ENCODE measurements around the gene NLRP9.
A peak's percentile ranks its signal among the peaks of the same experiment; 100 is the strongest.

Gene NLRP9

DNA sequence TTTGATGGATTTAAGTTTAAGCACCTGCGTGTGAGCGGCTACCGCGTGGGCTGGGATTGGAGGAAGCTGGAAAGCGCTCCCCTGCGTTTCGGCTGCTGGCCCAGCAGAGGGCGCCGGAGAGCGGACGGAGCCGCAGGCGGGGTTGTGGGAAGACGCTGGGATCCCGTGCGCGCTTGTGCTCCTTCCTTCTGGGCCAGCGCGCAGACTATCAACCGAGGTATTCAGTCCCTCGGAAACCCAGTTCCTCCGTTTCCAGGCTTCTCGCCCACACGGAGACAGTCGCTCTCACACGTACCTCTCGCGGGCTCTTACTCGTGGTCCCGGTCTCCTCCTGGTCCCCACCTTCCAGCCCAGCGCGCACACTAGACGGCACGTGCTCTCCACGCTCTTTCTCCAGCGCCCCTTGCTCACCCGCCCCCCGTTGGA lies 34.4 kb downstream of the NLRP9 start:
- DNase-seq (ENCODE audit: low spot score): no peak

DNA sequence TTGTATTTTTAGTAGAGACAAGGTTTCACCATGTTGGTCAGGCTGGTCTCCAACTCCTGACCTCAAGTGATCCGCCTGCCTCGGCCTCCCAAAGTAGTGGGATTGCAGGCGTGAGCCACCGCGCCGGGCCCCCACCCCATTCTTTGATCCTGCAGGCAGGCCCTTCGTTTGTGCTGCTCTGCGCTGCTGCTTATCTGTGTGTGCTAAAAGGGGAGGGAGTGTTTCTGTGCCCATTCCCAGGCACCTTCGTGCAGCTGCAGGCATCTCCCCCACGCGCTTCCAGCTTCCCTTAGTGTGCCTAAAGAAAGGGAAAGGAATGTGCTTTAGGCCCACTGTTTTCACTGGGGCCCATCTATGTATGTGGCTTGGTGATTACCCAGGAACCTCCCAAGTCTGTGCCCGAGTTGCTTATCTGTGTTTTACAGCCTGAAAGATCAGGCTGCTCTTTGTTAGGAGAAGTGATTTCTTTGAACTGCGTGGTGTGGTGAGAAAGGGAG lies 36.0 kb downstream of the NLRP9 start:
- DNase-seq (ENCODE audit: low spot score): no peak

DNA sequence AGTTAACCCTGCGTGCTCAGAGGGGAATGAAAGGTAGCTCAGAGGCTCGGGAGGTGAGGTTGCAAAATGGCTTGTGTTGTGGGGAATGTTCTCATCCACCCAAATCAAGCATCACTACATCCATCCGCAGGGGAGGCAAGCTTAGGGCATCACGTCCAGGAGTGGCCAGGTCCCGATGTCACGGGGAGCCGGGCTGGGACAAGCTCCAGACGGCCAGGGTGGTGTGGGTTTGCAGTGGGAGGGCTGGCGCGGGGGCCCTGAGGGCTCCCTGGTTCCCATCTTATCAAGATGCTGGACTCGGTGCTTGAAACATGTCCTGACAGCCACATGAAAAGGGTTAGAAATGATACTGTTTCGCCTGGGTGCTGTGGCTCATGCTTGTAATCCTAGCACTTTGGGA lies 37.4 kb downstream of the NLRP9 start:
- peak; percentile 36 for DNase-seq (ENCODE audit: low spot score)

DNA sequence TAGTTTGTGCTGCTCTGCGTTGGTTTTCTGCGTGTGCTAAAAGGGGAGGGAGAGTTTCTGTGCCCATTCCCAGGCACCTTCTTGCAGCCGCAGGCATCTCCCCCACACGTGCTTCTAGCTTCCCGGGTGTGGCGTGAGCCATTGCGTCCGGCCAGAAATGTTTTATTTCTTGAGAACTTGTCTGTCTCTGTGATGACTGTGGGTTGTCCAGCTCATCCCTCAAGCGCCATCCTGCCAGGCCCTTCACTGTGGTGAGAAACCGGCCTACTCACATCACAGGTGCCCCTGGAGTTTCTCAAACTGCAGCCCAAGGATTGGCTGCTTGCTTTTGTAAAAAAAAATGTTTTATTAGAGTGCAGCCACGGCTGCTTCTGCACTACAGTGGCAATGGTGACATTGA lies 39.0 kb downstream of the NLRP9 start:
- DNase-seq (ENCODE audit: low spot score): peak; percentile 3

DNA sequence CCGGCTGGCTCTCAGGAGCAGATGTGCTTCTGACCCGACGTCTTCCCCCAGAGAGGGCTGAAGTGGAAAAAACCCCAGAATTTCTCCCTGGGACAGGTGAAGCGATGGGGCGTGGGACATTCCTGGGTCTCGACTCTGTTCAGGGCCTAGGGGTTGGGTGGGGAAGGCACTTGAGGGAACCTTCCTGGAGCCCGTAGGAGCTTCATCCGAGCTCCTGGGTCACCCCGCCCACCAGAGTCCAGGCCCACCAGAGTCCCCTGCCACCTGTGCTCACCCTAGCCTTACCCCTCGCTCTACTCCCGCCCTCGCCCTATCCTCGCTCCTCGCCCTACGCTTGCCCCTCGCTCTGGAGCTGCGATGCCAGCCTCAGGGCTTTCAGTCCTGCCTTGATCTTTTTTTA lies 39.9 kb downstream of the NLRP9 start:
- peak; percentile 42 for DNase-seq (ENCODE audit: low spot score)

DNA sequence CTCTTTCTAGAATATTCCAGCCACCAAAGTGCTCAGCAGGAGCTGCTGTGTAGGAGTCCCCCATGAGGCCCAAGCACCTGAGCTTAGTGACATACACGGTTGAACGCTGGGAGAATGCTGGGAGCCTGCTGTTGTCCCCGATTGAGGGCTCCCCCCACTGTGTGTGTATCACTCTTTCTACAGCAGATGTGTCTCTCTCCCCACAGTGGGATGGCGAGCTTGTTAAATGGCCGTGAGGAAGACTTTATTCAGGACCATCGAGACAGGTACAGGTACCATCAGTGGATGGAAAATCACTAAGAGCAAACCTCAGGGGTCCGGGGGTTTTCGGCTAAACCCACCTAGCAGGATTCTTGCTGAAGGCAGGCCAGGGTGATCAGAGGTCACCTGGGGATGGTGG lies 40.5 kb downstream of the NLRP9 start:
- DNase-seq (ENCODE audit: low spot score): no peak

DNA sequence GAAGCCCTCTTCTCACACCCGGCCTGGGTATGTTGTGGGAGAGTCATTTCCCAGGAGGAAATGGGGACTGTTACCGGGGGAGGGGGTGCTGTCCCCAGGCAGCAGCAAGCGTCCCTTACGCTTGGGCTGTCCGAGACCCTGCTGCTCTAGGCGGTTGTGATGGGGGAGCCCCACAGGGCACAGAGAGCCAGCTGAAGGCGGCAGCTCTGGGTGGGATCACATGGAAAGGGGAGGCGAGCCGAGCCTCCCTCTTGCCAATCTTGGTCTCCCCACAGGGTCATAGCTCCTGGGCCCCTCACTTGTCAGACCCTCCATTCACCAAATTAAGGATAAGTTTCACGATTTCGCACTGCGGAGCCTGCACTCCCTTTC lies 41.1 kb downstream of the NLRP9 start:
- DNase-seq (ENCODE audit: low spot score): peak; percentile 56

DNA sequence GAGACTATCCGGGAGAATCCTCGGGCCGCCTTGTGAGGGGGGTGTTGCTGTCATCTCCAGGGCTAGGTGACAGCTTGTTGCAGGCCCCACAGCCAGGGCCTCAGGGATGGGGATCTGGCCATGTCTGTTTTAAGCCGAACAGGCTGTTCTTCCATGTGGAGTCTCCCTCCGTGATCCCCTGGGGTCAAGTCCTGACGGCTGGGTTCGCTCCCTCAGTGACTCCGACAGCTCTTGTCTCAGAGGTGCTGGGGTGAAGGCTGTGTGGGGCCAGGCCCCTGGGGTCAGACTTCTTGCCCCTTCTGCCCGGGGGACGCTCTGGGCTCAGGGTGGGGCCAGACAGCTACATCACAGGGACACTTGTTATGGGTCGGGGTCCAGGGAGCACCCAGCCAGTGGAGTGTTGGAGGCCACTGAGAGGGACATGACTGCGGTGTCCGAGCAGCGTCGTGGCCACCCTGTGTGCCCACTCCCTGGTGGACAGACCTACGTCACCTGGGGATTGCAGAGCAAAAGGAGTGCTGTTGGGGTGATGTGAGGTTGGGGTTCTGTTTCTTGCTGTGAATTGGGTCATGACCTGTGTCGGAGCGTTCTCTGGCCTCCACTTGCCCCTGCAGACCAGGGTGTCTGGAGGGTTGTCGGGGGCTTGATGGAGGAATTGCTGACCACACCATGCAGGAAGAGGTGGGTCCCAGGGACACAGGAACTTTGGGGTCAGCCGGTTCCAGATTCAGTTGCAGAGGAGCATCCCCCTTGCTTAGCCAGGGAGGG lies 41.7 kb downstream of the NLRP9 start:
- DNase-seq (ENCODE audit: low spot score): peak; percentile 58

DNA sequence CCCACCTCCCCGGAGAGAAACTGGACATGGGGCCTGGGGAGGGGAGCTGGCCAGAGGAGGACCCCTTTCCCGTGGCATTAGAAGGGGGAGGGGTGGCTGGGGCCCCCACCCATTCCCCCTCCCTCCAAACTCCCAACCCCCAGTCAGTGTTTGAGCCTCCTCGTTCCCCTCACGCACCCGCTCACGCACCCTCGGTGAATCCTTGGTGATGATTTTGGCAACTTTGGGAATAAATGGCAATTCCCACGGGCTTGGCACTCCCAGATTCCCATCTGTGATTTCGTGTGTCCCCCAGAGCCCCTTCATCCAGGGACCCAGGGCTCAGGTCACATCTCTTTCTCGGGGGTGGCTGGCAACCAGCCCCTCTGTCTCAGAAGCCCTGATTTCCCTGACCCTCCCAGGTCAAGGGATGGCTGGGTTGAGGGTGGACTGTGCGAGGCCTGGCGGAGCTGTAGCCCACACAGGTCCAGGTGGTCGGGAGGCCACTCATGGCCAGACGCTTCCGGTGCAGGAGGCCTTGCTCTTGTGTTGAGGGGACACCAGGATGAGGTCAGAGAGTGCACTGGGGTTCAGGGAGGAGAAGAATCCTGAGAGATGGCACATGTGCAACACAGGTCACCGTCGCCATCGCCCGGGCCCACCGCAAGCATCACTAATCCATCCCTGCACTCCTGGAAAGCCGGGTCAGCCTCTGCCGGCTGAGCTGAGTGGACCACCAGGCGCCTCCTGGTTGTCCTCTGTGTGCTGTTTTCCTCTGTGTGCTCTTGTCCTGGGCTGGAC lies 42.5 kb downstream of the NLRP9 start:
- DNase-seq (ENCODE audit: low spot score): peak; percentile 42

DNA sequence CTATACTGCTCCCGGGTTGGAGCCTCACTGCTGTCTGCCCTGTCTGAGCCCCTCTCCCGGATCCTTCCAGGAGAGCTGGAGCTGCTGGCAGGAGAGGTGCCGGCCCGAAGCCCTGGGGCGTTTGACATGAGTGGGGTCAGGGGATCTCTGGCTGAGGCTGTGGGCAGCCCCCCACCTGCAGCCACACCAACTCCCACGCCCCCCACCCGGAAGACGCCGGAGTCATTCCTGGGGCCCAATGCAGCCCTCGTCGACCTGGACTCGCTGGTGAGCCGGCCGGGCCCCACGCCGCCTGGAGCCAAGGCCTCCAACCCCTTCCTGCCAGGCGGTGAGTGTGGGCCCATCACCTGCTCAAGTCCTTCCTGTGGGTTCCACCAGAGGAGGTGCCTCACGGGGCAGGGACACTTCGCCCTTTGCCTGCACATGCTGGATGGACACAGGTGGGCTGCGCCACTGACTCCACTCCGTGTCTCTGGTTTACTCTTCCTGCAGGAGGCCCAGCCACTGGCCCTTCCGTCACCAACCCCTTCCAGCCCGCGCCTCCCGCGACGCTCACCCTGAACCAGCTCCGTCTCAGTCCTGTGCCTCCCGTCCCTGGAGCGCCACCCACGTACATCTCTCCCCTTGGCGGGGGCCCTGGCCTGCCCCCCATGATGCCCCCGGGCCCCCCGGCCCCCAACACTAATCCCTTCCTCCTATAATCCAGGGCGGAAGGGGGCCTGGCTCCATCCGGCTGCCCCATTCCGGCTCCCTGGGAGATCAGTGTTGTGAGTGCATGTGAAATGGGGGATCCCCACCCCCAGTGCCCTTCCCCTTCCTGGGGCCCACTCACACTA lies 43.3 kb downstream of the NLRP9 start:
- no peak for DNase-seq (ENCODE audit: low spot score)

DNA sequence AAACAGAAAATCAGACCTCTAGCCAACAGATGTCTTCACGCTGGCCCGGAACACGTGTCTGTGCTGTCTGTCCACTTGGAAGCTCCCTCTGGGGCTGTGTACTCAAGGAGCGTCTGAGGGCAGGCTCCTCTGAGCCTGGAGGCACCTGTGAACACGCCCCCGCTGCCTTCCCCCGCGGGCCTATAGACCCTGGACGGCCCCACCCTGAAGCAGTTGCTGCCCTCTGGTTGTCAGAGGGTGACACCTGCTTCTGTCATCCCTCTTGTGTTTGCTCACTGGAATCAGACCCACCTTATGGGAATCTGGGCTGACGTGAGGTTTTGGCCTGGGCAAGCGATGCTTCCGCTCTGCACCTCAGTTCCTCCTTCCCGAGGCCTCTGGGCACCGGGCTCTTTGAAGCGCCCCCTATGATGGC lies 44.0 kb downstream of the NLRP9 start:
- DNase-seq (ENCODE audit: low spot score): no peak

DNA sequence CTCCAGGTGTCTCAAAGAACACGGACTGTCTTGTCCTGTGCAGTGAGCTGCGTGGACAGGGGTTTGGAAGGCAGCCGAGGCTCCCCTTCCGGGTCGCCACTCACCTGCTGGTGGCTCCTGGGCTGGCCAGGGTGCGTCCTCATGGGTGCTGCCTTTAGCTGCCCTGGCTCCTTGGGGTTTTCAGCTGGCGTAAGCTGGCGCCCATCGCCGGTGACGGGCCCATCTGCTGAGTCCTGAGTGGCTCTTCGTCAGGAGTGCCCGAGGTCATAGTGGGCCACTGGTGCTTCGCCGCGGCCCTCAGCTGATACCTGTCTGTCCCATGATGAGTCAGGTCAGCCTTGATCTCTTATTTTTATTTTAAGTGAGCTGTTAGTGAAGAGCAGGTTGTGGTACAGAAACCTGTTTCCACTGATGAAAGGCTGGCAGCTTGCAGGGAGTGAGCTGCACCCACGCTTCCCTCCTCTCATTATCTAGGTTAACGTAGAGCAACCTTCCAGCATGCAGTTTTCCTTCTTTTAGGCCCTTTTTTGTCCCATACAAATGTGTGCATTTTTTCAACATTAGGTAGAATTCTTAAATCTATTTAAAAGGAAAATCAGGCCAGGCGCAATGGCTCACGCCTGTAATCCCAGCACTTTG lies 44.7 kb downstream of the NLRP9 start:
- no peak for DNase-seq (ENCODE audit: low spot score)

DNA sequence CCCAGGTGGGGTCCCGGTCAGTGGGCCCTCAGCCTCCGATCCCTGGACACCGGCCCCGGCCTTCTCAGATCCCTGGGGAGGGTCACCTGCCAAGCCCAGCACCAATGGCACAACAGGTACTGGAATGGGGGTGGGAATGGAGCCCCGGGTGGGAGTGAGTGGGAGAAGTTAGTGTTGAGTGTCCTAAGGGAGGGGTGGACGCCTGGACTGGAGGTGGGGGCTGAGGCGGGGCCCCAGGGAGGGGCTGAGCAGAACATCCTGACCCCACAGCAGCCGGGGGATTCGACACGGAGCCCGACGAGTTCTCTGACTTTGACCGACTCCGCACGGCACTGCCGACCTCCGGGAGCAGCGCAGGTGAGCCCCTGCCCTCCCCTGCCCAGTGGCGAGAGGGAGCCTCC lies 45.5 kb downstream of the NLRP9 start:
- DNase-seq (ENCODE audit: low spot score): no peak

DNA sequence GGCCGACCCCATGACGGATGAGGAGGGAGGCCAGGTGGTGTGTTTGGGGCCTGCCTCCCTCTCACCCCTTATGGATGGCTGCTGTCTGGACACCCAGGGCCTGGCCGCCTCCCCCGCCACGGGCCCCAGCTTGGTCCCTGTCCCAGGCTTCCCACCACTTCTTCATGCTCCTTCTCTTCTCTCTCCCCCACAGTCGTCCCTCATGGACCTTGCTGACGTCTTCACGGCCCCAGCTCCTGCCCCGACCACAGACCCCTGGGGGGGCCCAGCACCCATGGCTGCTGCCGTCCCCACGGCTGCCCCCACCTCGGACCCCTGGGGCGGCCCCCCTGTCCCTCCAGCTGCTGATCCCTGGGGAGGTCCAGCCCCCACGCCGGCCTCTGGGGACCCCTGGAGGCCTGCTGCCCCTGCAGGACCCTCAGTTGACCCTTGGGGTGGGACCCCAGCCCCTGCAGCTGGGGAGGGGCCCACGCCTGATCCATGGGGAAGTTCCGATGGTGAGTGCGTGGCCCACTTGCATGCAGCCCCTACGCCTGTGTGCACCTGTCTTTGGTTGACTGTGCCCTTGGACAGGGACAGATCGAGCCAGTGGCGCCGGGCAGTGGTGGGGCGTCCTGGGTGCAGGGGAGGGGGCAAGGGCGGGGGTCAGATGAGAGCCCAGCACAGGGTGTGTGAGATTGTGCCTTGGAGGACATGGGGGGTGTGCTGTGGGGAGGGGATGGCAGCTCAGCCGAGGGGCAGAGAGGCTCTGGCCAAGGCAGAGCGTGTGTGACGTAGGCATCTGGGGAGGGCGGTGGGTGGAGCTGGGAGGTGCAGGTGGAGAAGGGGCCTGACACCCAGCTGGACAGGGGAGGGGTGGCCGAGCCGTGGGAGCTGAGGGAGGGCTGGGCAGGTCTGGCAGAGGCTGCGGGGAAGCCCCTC lies 46.4 kb downstream of the NLRP9 start:
- DNase-seq (ENCODE audit: low spot score): no peak

DNA sequence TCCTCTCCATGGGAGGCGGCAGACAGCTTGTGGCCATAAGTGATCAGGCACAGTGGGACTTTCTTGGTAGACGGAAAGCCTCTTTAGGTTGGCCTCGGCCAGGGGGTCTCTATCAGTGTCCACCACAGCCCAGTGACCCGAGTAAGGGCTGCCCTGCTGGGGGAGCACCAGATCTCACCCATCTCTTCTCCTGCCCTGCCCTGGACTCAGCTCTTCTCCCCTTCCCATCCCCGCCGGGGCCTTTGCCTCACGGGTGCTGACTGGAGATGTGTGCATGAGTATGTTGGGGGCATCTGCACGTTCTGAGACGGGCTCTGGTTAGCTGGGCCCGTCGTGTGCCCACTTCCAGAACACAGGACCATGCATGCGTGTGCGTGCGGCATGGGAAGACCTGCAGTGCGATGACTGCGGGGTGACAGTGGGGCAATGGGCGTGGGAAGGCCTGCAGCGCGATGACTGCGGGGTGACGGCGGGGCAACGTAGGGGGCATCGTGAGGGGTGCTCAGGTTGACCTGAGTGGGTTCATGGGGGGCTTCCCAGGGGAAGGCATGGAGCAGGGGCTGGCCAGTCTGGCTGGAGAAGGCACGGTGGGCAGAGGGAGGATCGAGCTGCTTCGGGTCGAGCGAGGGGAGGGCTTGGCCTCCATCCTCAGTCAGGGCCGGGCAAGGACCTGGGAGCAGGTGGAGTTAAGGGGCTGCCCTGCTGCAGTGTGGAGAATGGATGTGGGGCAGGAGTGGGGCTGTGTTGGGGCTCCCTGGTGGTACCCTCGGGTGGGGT lies 47.2 kb downstream of the NLRP9 start:
- no peak for DNase-seq (ENCODE audit: low spot score)

DNA sequence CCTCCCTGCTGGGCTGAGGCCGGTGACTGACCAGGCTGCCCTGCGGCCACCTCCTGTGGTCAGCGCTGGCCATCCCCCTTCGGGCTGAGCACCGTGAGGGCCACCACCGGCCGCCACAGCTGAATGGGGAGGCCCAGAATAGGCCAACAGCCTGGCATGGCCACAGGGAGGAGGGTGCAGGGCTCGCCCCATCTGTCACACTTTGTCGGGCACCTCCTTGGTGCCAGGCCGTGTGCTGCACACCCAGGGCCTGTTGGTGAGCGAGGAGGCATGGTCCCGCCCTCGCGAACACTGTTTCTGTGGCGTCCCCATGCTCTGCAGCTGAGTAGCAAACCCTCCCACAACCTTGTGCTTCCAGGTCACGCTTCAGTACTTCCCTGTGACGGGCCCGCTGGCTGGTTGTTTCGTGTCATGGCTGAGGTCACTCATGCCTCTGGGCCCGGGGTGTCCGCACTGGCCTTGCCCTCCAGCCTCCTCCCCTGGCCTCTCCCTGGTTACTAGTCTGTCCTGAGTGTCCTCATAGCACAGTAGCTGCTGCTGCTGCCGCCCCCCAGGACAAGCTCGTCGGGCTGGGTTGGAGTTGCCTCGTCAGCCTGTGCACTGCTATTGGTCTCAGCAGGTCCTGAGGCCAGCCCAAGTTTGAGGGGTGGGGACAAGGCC lies 48.0 kb downstream of the NLRP9 start:
- no peak for DNase-seq (ENCODE audit: low spot score)

DNA sequence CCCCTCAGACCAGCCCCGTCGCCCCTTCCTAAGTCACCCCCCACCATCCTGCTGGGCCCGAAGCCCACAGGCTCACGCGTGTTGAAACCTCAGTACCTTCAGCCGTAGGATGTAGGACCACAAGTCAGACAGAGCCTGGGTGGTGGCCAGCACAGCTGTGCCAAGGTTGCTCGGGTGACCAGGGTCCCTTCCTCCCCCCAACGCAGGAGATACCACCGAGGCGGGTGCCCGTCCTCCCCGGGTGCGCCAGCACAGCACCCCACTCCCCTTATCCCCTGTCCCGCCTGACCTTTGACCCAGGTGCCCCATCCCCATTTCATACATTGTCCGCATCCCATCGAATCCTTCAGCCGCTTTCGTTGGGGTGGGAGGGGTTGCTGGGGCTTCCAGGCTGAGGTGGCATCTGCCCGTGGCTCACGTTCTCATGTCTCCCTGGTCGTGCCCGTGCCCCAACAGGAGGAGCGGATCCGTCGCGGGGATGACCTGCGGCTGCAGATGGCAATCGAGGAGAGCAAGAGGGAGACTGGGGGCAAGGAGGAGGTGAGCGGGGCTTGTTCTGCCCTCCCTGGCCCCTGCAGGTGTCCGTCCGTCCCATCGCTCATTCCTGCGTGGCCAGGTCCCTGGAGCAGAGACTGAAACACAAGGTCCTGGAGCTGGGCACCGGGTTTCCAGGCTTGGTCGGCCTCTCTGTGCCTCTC lies 48.6 kb downstream of the NLRP9 start:
- DNase-seq (ENCODE audit: low spot score): no peak

DNA sequence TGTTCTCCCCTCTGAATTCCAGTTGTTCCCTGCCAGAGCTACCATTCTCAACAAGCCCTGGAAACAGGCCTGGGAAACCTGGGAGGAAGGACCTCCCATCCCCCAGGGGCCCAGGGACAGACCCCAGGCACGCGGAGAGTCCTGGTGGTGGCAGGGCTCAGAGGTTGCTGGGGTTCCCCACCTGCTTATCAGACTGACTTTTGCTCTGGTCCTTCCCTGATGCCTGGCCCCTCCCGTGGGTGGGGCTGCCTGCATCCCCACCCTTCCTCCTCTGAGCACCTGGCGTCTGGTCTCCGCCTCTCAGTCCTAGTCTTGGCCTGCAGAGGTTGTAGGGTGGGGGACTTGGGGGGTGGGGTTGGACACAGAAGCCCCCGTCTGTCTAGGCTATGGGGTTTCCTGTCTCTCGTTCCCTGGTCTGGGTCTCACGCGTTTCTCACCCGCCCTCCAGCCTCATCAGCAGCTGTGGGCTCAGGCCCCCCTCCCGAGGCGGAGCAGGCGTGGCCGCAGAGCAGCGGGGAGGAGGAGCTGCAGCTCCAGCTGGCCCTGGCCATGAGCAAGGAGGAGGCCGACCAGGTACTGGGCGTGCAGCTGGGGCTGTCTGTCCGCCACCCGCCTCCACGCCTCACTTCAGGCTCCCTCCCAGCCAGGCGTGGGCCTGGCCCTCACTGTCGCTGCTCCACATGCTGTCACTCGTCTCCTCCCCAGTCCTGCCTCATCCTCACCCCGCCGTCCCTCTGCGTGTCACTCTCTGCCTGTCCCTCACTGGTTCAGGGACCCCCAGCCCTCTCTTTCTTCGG lies 49.6 kb downstream of the NLRP9 start:
- no peak for DNase-seq (ENCODE audit: low spot score)

Data from left forelimb (tissue), 1 donor.